Superior temporal gyrus (tissue), 1 donor: ENCODE data around the gene COMTD1.
"Not testable (repeated sequence)": the region's sequence is repeated elsewhere in the genome, so short reads cannot be mapped to it uniquely, and the experiment has no call there.

ENCODE experiments used
- DNase-seq: peaks from one replicate; pipeline ENCODE4 v3.0.0-alpha.2; 2016; ENCODE audit errors: extremely low spot score

COMTD1 gene

GRCh38 chr10:75223507-75223906, 12.2 kb downstream of the COMTD1 start:
- DNase-seq, result no peak

- DNase-seq, result not testable (repeated sequence)
These were observed 14.3 kb downstream of the COMTD1 start for GRCh38 chr10:75221492-75221891.

GRCh38 chr10:75220274-75220673, 15.5 kb downstream of the COMTD1 start:
- DNase-seq, result no peak

- no peak for DNase-seq
These were observed 23.4 kb downstream of the COMTD1 start for GRCh38 chr10:75212343-75212742.

- DNase-seq, result no peak
These were observed 24.6 kb downstream of the COMTD1 start for GRCh38 chr10:75211007-75211691.

GRCh38 chr10:75210282-75211006, 25.3 kb downstream of the COMTD1 start, which contains the start of gene VDAC2:
VDAC2 (plus strand) TSS chr10:75210796; CDS start chr10:75211159, 363 bp downstream.
- DNase-seq, result peak; percentile 87

- peak; percentile 68 for DNase-seq
These were observed 25.9 kb downstream of the COMTD1 start for GRCh38 chr10:75209921-75210281.

- DNase-seq, result no peak
These were observed 26.5 kb downstream of the COMTD1 start for GRCh38 chr10:75209086-75209920.

GRCh38 chr10:75208181-75208580, 27.6 kb downstream of the COMTD1 start:
- DNase-seq, result no peak

- DNase-seq, result no peak
These were observed 28.0 kb downstream of the COMTD1 start for GRCh38 chr10:75207857-75208144.

GRCh38 chr10:75207079-75207856, 28.5 kb downstream of the COMTD1 start:
- no peak for DNase-seq

- DNase-seq, result not testable (repeated sequence)
These were observed 29.1 kb downstream of the COMTD1 start for GRCh38 chr10:75206638-75207037.

- no peak for DNase-seq
These were observed 29.8 kb downstream of the COMTD1 start for GRCh38 chr10:75205908-75206307.

GRCh38 chr10:75203724-75204123, 32.0 kb downstream of the COMTD1 start:
- DNase-seq, result no peak

GRCh38 chr10:75203046-75203620, 32.6 kb downstream of the COMTD1 start:
- not testable (repeated sequence) for DNase-seq

- no peak for DNase-seq
These were observed 33.3 kb downstream of the COMTD1 start for GRCh38 chr10:75202321-75203045.

GRCh38 chr10:75201793-75202307, 33.9 kb downstream of the COMTD1 start:
- no peak for DNase-seq

- not testable (repeated sequence) for DNase-seq
These were observed 35.8 kb downstream of the COMTD1 start for GRCh38 chr10:75199949-75200348.

GRCh38 chr10:75197906-75198305, 37.9 kb downstream of the COMTD1 start:
- peak; percentile 57 for DNase-seq

- no peak for DNase-seq
These were observed 38.7 kb downstream of the COMTD1 start for GRCh38 chr10:75197066-75197465.
